Forelimb muscle (tissue), 1 donor: ENCODE results near the gene SPATA7. TPM values are rescaled to one million over a fixed set of nuclear protein-coding genes. Genes with fewer than 3 reads are reported as not detected.

ENCODE experiments used
- DNase-seq: peaks from one replicate; pipeline ENCODE4 v3.0.0-alpha.2; 2013; ENCODE audit warnings: low read depth
- polyA plus RNA-seq: library from polyadenylated mRNA; unstranded; fragments of 120-200 nt; gene quantifications from one replicate; pipeline ENCODE4 v1.2.1, GENCODE V29; 2013; ENCODE audit not compliant: insufficient read length

Gene SPATA7
- polyA plus RNA-seq, 1 donor: 12.3 TPM

- no peak for DNase-seq
These were observed 34.7 kb downstream of the SPATA7 start for GRCh38 chr14:88420187-88420586.

GRCh38 chr14:88421286-88421685 is 35.8 kb downstream of the SPATA7 start:
- no peak for DNase-seq

- no peak for DNase-seq
These were observed 36.6 kb downstream of the SPATA7 start for GRCh38 chr14:88422047-88422446.

GRCh38 chr14:88422919-88423650 is 37.6 kb downstream of the SPATA7 start:
- DNase-seq: no peak

GRCh38 chr14:88424573-88424972 is 39.1 kb downstream of the SPATA7 start:
- DNase-seq: no peak

- DNase-seq: no peak
These were observed 40.8 kb downstream of the SPATA7 start for GRCh38 chr14:88426271-88426670.

GRCh38 chr14:88430976-88431375 is 45.5 kb downstream of the SPATA7 start:
- no peak for DNase-seq

GRCh38 chr14:88437658-88438057 is 52.2 kb downstream of the SPATA7 start:
- no peak for DNase-seq

GRCh38 chr14:88439088-88439487 is 53.6 kb downstream of the SPATA7 start:
- DNase-seq: no peak

- DNase-seq: no peak
These were observed 66.8 kb downstream of the SPATA7 start for GRCh38 chr14:88452231-88452630.

GRCh38 chr14:88454886-88455285 is 69.4 kb downstream of the SPATA7 start:
- DNase-seq: no peak

GRCh38 chr14:88463318-88463717 is 77.9 kb downstream of the SPATA7 start:
- DNase-seq: no peak

- no peak for DNase-seq
These were observed 82.9 kb downstream of the SPATA7 start for GRCh38 chr14:88468406-88468805.

- DNase-seq: no peak
These were observed 85.3 kb downstream of the SPATA7 start for GRCh38 chr14:88470542-88471440.

GRCh38 chr14:88473791-88474190 is 88.3 kb downstream of the SPATA7 start:
- no peak for DNase-seq

GRCh38 chr14:88476214-88476774 is 90.8 kb downstream of the SPATA7 start:
- no peak for DNase-seq

GRCh38 chr14:88476825-88477224 is 91.4 kb downstream of the SPATA7 start:
- no peak for DNase-seq

- no peak for DNase-seq
These were observed 92.2 kb downstream of the SPATA7 start for GRCh38 chr14:88477513-88478250.

- no peak for DNase-seq
These were observed 93.5 kb downstream of the SPATA7 start for GRCh38 chr14:88478931-88479330.

GRCh38 chr14:88479574-88479987 is 94.1 kb downstream of the SPATA7 start:
- no peak for DNase-seq

- no peak for DNase-seq
These were observed 95.6 kb downstream of the SPATA7 start for GRCh38 chr14:88481059-88481458.

- DNase-seq: no peak
These were observed 96.3 kb downstream of the SPATA7 start for GRCh38 chr14:88481794-88482193.
